Ovary (tissue), 9 donors: Measurements from ENCODE around the gene POM121L12. TPM values are rescaled to one million over a fixed set of nuclear protein-coding genes. Genes with fewer than 3 reads are reported as not detected.

ENCODE experiments used
- DNase-seq, 5 donors: peaks; one replicate each; pipeline ENCODE4 v3.0.0-alpha.2; 2019 to 2020
- H3K27ac ChIP-seq, 2 donors: fragments of 200-600 bp; one replicate each; pipeline versions ENCODE4 v1.5.1 to v1.8.0; 2019 to 2022
- H3K27me3 ChIP-seq: fragments of 200-600 bp; one replicate; pipeline ENCODE4 v1.8.0; 2022
- H3K36me3 ChIP-seq: fragments of 200-600 bp; sonication (generic); one replicate; pipeline ENCODE4 v1.5.1; 2019
- H3K4me1 ChIP-seq: one replicate; pipeline ENCODE4 v1.8.1; 2013; ENCODE audit warnings: mild to moderate bottlenecking, moderate library complexity; ENCODE audit not compliant: insufficient read depth
- H3K4me3 ChIP-seq: fragments of 200-600 bp; sonication (generic); one replicate; pipeline ENCODE4 v1.5.1; 2017
- H3K9me3 ChIP-seq, 2 donors: fragments of 200-600 bp in 1 of 2; sonication (generic) in 1 of 2; one replicate each; pipeline versions ENCODE4 v1.5.1 to v1.8.1; 2013 to 2019; ENCODE audit warnings: mild to moderate bottlenecking in 1 of 2, moderate library complexity in 1 of 2
- CTCF ChIP-seq, 3 donors: fragments of 450-650 bp in 2 of 3; fragments of 200-600 bp in 1 of 3; IDR thresholded peaks; one replicate each; pipeline versions ENCODE4 v1.5.1 to v1.8.0; 2016 to 2022; ENCODE audit warnings: antibody characterized with exemption in 3 of 3, mild to moderate bottlenecking in 1 of 3
- EP300 ChIP-seq: sonication (generic); formaldehyde crosslinking; IDR thresholded peaks from one replicate; pipeline ENCODE4 v1.6.1; 2017; ENCODE audit warnings: antibody characterized with exemption
- POLR2A ChIP-seq: fragments of 450-650 bp; IDR thresholded peaks from one replicate; pipeline ENCODE4 v1.6.1; 2017; ENCODE audit warnings: antibody characterized with exemption, mild to moderate bottlenecking, moderate library complexity
- WGBS, 3 donors: extraction: QIAGEN DNeasy Blood & Tissue Kit in 1 of 3; methylation state at CpG; one replicate each; pipeline versions ENCODE4 v1.1.5 to v1.1.7; 2013 to 2017; 5-methylcytosine and 5-hydroxymethylcytosine counted together
- intact Hi-C, 4 donors: fragments of 100-400 bp; cut with DNase I; formaldehyde crosslinking; loops; one replicate each; pipeline versions ENCODE4 v1.11.0 to v1.15.1; 2022 to 2023
- polyA plus RNA-seq, 2 donors: library from polyadenylated mRNA; stranded (reverse); fragments of 200-250 nt in 1 of 2; fragments of 350-450 nt in 1 of 2; fragmentation: Illumina TruSeq in 1 of 2; extraction: RNeasy Lipid Tissue Mini Kit (QIAGEN cat#74804) in 1 of 2; gene quantifications; one replicate each; pipeline ENCODE4 v1.2.3, GENCODE V29; 2013 to 2014
- total RNA-seq, 7 donors: library from RNA; depleted of rRNA in 2 of 7; stranded (reverse); fragments of >200 nt in 2 of 7; fragmentation: NEBNext Ultra II Directional in 3 of 7; extraction: Animal tissue kit (Norgen Biotek cat#: 25700) in 3 of 7; gene quantifications; one replicate each; pipeline versions ENCODE4 v1.1.0 to v1.2.4, GENCODE V29; 2016 to 2023
- donor health status: DM: no; HTN: no; CAD: no; lungs with moderate emphysema.
- donor health status: DM: no; HTN: no; CAD: no.
- donor health status: Bipolar disorder and iron deficiency.
- donor health status: DM: yes; HTN: yes; CAD: no.
- donor health status: DM: no; HTN: no; CAD: no.
- donor health status: DM: yes; HTN: yes; CAD: no.

Gene POM121L12
- total and polyA plus RNA-seq, 9 donors: not detected

GRCh38 chr7:53060066-53060465 is 24.6 kb downstream of the POM121L12 start:
- intact Hi-C loops: no loop called here
- 92 to 99% (median 96%) methylated on average over 1 of the region's 1 CpG for WGBS, 3 donors
- Histone ChIP-seq H3K36me3 (no peaks in the 10 kb centered on the region), H3K9me3 (no peaks in the 10 kb centered on the region), H3K4me1 (no peaks in the 10 kb centered on the region), H3K27ac (no peak overlapping the region), H3K27me3 (no peaks in the 10 kb centered on the region), H3K4me3 (no peak overlapping the region)
- TF ChIP-seq POLR2A (no peak), EP300 (no peak), CTCF (IDR thresholded peaks at IDR 0.05) (no peak)
- DNase-seq: no peak

GRCh38 chr7:53062796-53063195 is 27.4 kb downstream of the POM121L12 start:
- Histone ChIP-seq H3K4me3 (no peak overlapping the region), H3K27ac (no peak overlapping the region)

GRCh38 chr7:53068673-53069072 is 33.2 kb downstream of the POM121L12 start:
- H3K36me3 ChIP-seq: no peaks in the 10 kb centered on the region
- H3K27me3 ChIP-seq: no peaks in the 10 kb centered on the region
- H3K27ac ChIP-seq: no peak overlapping the region
- no peaks in the 10 kb centered on the region for H3K9me3 ChIP-seq
- 86 to 90% (median 90%) methylated on average over 2 of the region's 2 CpGs for whole genome bisulfite sequencing, 3 donors
- intact Hi-C loops: no loop called here
- H3K4me3 ChIP-seq: no peak overlapping the region
- no peaks in the 10 kb centered on the region for H3K4me1 ChIP-seq
- DNase-seq: no peak
- TF ChIP-seq CTCF (IDR thresholded peaks at IDR 0.05) (no peak), EP300 (no peak), POLR2A (no peak)

More at GRCh38 chr7:53062796-53063195, 27.4 kb downstream of the POM121L12 start:
- Histone ChIP-seq H3K4me1 (no peaks in the 10 kb centered on the region), H3K9me3 (no peaks in the 10 kb centered on the region), H3K27me3 (no peaks in the 10 kb centered on the region), H3K36me3 (no peaks in the 10 kb centered on the region)
- intact Hi-C loops: no loop called here
- TF ChIP-seq EP300: no peak
- no peak for TF ChIP-seq CTCF (IDR thresholded peaks at IDR 0.05)
- TF ChIP-seq POLR2A: no peak
- DNase-seq: no peak

- intact Hi-C loops: no loop called here
- no peaks in the 10 kb centered on the region for H3K9me3 ChIP-seq
- no peaks in the 10 kb centered on the region for H3K36me3 ChIP-seq
- DNase-seq: no peak
- H3K4me3 ChIP-seq: no peak overlapping the region
- no peak overlapping the region for H3K27ac ChIP-seq
- 86 to 88% (median 87%) methylated on average over 2 of the region's 2 CpGs for WGBS, 3 donors
- H3K4me1 ChIP-seq: no peaks in the 10 kb centered on the region
- H3K27me3 ChIP-seq: no peaks in the 10 kb centered on the region
- TF ChIP-seq EP300: no peak
- TF ChIP-seq CTCF (IDR thresholded peaks at IDR 0.05): no peak
- no peak for TF ChIP-seq POLR2A
These were observed 35.5 kb downstream of the POM121L12 start for GRCh38 chr7:53070883-53071282.
